ENCODE measurements around the gene LRRFIP1.

DNA sequence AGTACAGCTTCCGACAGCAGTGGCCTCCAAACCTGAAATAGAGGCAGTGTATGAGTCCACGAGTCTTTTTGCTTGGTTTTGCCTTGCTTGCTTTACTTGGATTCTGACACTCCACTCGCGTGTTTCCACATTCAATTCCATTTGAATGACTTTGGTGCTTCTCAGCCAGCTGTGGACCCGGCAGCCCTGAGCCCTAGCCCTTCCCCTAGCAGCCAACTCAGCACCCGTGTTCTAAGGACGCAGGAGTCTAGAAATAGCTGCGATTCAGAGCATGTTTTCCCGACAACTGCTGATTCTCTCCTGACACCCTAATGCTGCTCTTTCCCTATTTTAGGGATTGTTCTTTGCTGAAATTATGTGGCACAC lies 20.6 kb downstream of the LRRFIP1 start:
- TF ChIP-seq, protein P1, sequence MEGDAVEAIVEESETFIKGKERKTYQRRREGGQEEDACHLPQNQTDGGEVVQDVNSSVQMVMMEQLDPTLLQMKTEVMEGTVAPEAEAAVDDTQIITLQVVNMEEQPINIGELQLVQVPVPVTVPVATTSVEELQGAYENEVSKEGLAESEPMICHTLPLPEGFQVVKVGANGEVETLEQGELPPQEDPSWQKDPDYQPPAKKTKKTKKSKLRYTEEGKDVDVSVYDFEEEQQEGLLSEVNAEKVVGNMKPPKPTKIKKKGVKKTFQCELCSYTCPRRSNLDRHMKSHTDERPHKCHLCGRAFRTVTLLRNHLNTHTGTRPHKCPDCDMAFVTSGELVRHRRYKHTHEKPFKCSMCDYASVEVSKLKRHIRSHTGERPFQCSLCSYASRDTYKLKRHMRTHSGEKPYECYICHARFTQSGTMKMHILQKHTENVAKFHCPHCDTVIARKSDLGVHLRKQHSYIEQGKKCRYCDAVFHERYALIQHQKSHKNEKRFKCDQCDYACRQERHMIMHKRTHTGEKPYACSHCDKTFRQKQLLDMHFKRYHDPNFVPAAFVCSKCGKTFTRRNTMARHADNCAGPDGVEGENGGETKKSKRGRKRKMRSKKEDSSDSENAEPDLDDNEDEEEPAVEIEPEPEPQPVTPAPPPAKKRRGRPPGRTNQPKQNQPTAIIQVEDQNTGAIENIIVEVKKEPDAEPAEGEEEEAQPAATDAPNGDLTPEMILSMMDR (IDR thresholded peaks at IDR 0.05; ENCODE audit: borderline replicate concordance, extremely low read depth, low read length, poor library complexity, severe bottlenecking) = no peak
- no peak for TF ChIP-seq EZH2 (IDR thresholded peaks at IDR 0.05; ENCODE audit: borderline replicate concordance, low read depth, low read length, severe bottlenecking)
